Measurements from ENCODE around the gene TSPEAR.

DNA sequence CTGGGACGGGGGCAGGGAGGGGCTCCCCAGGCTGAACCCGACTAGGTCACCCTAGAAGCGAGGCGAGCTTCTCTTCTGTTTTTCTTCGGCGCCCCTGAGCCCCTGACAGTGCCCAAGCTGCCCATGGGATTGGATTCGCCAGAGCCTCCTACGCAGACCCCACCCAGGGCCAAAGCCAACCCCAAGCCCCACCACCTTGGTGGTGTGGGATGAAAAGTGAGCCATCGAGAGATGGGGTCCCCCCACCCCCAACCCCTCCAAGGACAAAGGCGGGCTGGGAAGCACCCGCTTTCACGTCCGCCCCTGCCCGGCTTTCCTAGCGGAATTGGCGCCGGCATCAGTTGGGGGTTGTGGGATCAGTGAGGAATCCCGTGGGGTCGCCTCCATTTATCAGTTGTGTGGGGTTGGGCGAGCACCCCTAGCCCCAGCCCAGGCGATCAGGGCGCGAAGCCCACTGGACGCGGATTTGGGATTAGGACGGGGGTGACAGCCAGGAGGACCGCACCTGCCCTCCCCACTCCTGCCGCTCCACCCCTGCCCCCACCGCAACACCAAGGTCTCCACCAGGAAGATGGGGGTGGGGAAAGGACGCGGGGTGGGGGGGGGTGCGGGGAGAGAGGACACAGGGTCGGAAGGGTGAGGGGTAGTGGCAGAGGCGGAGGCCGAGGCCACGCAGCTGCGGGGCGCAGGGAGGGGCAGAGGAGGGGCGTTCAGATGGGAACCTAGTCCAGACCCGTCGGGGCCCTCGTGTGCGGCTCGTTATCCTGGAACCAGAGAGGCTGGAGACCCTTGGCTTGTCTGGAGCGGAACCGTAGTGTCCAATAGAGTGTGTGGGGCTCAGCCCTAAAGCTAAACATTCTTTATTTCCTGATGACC is 4.4 kb downstream of the TSPEAR start:
- TF ChIP-seq, protein P1, sequence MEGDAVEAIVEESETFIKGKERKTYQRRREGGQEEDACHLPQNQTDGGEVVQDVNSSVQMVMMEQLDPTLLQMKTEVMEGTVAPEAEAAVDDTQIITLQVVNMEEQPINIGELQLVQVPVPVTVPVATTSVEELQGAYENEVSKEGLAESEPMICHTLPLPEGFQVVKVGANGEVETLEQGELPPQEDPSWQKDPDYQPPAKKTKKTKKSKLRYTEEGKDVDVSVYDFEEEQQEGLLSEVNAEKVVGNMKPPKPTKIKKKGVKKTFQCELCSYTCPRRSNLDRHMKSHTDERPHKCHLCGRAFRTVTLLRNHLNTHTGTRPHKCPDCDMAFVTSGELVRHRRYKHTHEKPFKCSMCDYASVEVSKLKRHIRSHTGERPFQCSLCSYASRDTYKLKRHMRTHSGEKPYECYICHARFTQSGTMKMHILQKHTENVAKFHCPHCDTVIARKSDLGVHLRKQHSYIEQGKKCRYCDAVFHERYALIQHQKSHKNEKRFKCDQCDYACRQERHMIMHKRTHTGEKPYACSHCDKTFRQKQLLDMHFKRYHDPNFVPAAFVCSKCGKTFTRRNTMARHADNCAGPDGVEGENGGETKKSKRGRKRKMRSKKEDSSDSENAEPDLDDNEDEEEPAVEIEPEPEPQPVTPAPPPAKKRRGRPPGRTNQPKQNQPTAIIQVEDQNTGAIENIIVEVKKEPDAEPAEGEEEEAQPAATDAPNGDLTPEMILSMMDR (IDR thresholded peaks at IDR 0.05) = no peak
- TF ChIP-seq POLR2A (IDR thresholded peaks at IDR 0.05) = no peak

Measured in testis (tissue), 2 donors.